ENCODE results near the gene KCNF1. TPM values are rescaled to one million over a fixed set of nuclear protein-coding genes. Genes with fewer than 3 reads are reported as not detected.

Gene KCNF1
- total RNA-seq, 4 donors from 2014 or later, result 20.2 to 51.7 (median 44.4) TPM

- whole genome bisulfite sequencing, result 96% methylated on average over 5 of the region's 6 CpGs
- Histone ChIP-seq H3K27ac (replicated peaks in 1 of 4) (no peak overlapping the region), H3K4me1 (peaks cover 0 to 18% (median 1%) of the 10 kb centered on the region in 4 donors), H3K27me3 (peaks cover 0 to 8% (median 0%) of the 10 kb centered on the region in 4 donors), H3K9me3 (no peaks in the 10 kb centered on the region), H3K4me3 (no peak overlapping the region), H3K36me3 (no peaks in the 10 kb centered on the region)
- intact Hi-C loops (cut with DNase I), result no loop called here
- TF ChIP-seq CTCF (IDR thresholded peaks at IDR 0.05) (no peak), EP300 (IDR thresholded peaks at IDR 0.05) (no peak), POLR2A (IDR thresholded peaks at IDR 0.05; ENCODE audit: low read depth) (no peak), POLR2AphosphoS5 (IDR thresholded peaks at IDR 0.05) (no peak)
- no peak for DNase-seq (ENCODE audit: extremely low spot score)
Observed at GRCh38 chr2:10883066-10883465, 28.7 kb upstream of the KCNF1 start.

GRCh38 chr2:10883801-10884478, 27.8 kb upstream of the KCNF1 start:
- Histone ChIP-seq H3K36me3 (no peaks in the 10 kb centered on the region), H3K27me3 (peaks cover 0 to 5% (median 0%) of the 10 kb centered on the region in 4 donors), H3K27ac (replicated peaks in 1 of 4) (no peak overlapping the region), H3K9me3 (no peaks in the 10 kb centered on the region), H3K4me3 (no peak overlapping the region), H3K4me1 (peaks cover 0 to 18% (median 1%) of the 10 kb centered on the region in 4 donors)
- TF ChIP-seq POLR2A (IDR thresholded peaks at IDR 0.05; ENCODE audit: low read depth) (no peak), POLR2AphosphoS5 (IDR thresholded peaks at IDR 0.05) (no peak), EP300 (IDR thresholded peaks at IDR 0.05) (no peak), CTCF (IDR thresholded peaks at IDR 0.05) (no peak)
- WGBS, result 66% methylated on average over 10 of the region's 10 CpGs
- DNase-seq (ENCODE audit: extremely low spot score), result no peak
- intact Hi-C loops (cut with DNase I), result no loop called here

DNA sequence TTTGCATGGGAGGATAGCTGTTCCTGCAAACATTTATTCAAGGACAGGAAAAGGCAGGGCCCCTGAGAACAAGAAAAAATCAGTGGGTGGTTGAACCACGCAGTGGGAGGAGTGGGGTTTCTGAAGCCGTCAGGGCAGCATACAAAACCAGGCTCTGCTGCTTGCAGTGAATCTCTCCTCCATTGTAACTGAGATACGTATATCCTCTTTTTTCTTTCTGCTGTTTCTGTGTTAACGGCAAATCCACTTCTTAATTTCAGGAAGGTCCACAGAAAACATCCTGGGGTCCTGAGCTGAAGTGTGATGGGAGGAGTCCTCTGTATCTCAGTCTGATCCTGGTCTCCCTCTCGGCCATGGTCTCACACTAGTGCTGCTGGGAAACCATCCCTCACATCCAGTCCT, 27.2 kb upstream of the KCNF1 start:
- peaks cover 0 to 18% (median 3%) of the 10 kb centered on the region in 4 donors for H3K4me1 ChIP-seq
- H3K27ac ChIP-seq (replicated peaks in 1 of 4), result no peak overlapping the region
- intact Hi-C loops (cut with DNase I), result no loop called here
- no peak overlapping the region for H3K4me3 ChIP-seq
- no peak for DNase-seq (ENCODE audit: extremely low spot score)
- H3K9me3 ChIP-seq, result no peaks in the 10 kb centered on the region
- WGBS, result 52% methylated on average over 5 of the region's 5 CpGs
- peaks cover 0 to 5% (median 0%) of the 10 kb centered on the region in 4 donors for H3K27me3 ChIP-seq
- H3K36me3 ChIP-seq, result no peaks in the 10 kb centered on the region
- no peak for TF ChIP-seq POLR2A (IDR thresholded peaks at IDR 0.05; ENCODE audit: low read depth)
- TF ChIP-seq CTCF (IDR thresholded peaks at IDR 0.05), result no peak

- no peak overlapping the region for H3K27ac ChIP-seq (replicated peaks in 1 of 4)
- peaks cover 0 to 5% (median 0%) of the 10 kb centered on the region in 4 donors for H3K27me3 ChIP-seq
- H3K9me3 ChIP-seq, result no peaks in the 10 kb centered on the region
- TF ChIP-seq CTCF (IDR thresholded peaks at IDR 0.05) (no peak), POLR2AphosphoS5 (IDR thresholded peaks at IDR 0.05) (no peak), EP300 (IDR thresholded peaks at IDR 0.05) (no peak), POLR2A (IDR thresholded peaks at IDR 0.05; ENCODE audit: low read depth) (no peak)
- H3K36me3 ChIP-seq, result no peaks in the 10 kb centered on the region
- H3K4me3 ChIP-seq, result no peak overlapping the region
- intact Hi-C loops (cut with DNase I), result no loop called here
- WGBS, result 95% methylated on average over 6 of the region's 6 CpGs
- no peak for DNase-seq (ENCODE audit: extremely low spot score)
- peaks cover 0 to 17% (median 6%) of the 10 kb centered on the region in 4 donors for H3K4me1 ChIP-seq
Observed at GRCh38 chr2:10885094-10885860, 26.5 kb upstream of the KCNF1 start.
